CD4-positive, alpha-beta T cell treated with Interleukin-17A for 1 hour (primary cell): ENCODE measurements around the gene GGCX.
"Not testable (repeated sequence)": the region's sequence is repeated elsewhere in the genome, so short reads cannot be mapped to it uniquely, and the experiment has no call there.

ENCODE experiments used
- DNase-seq: peaks from one replicate; pipeline ENCODE4 v3.0.0-alpha.2; 2020

Gene GGCX

DNA sequence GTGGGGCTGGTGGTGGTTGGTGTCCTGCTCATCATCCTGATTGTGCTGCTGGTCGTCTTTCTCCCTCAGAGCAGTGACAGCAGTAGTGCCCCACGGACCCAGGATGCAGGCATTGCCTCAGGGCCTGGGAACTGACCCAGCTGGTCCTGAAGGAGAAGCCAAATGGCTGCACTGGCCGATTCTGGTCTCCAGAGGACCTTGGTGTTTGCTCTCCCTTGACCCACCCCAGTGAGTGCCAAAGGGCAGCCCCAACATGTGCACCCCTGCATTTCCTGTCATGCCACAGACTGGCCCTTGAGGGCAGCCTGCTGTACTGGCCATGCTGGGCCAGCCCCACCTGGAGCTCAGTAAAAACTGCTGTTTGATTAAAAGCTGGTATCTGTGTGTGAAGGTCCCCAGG, 31.7 kb upstream of the GGCX start:
- no peak for DNase-seq

DNA sequence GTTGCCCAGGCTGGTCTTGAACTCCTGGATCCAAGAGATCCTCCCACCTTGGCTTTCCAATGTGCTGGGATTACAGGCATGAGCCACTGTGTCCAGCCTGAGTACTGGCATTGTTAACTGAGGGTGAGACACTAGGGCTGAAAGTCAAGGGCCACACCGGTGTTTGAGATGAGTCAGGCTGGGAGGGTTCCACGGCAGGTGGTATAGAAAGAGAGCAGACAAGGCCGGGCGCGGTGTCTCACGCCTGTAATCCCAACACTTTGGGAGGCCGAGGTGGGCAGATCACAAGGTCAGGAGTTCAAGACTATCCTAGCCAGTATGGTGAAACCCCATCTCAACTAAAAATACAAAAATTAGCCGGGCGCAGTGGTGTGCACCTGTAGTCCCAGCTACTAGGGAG, 31.0 kb upstream of the GGCX start:
- not testable (repeated sequence) for DNase-seq

- no peak for DNase-seq
Measured at GRCh38 chr2:85591563-85591962, 30.3 kb upstream of the GGCX start.

DNA sequence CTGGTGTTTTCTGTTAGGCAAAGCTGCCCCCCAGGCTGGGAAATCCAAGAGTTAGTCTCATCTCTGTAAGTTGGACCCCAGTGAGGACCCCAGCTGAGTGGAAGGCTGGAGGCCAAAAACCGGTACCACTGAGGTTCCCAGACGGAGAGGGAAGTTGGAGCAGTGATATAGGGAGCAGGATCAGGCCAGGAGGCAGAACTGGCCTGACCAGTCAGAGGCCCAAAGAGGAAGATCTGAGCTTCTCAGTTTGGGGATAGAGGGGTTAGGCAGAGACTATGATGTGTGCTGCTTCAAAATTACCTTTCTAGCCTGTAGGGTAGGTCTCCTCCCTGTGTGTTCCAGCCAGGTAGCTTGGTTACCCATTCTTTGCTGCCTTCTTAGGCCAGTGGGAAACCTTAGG, 29.7 kb upstream of the GGCX start:
- no peak for DNase-seq

DNA sequence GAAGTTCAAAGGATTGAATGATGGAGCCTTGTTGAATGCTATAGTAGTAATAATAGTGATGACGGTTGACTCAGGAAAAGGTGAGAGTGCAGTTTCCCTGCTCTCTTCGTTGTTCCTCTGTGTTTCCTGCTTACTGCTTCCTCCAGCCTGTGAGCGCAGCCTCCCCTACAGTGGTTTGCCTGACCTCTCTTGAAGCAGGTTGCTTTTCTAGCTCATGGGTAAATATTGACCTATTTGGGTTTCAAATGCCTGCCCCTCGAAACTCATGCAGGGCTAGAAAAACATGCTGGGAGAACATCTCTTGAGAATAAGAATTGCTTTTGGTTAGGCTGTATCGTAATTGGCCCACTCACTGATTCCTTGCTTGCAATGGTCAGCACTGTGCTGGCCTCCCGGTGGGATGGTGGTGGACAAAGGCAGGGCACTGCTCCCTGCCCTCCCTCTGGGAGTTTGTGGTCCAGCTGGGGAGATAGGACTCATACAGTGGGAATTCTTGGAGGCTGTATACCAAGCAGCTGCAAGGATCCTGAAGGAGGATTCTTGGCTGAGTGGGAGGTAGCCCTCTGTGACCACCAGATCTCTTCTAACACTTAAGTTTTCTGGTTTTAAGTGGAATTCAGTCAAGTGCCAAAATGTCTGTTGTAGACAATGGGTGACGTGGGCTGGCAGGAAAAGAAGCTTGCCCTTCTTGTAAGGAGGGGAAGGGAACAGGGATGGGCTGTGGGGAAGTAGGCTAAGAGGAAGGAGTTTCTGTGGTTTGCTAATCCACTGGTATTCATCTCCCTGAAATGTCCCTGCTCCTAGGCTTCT, 28.9 kb upstream of the GGCX start:
- DNase-seq = no peak

DNA sequence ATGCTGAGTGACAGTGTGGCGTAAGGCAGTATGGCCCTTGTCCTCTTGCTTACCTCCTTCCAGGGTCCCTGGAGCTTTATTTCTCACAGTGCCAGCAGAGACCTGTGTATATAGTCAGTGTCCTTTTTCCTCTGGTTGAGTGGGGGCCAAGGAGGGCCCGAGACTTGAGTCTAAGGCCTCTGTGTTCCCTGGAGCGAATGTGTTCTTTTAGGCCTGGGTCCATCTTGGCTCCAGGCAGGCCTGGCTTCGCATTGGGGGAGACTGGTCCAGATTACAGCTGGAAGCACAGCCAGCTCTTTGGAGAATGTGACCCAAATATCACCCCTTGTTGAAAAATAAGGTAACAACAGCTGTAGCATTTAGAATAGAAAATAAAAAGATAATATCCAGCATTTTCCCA, 27.9 kb upstream of the GGCX start:
- no peak for DNase-seq

GRCh38 chr2:85588645-85589044, 27.4 kb upstream of the GGCX start:
- no peak for DNase-seq

DNA sequence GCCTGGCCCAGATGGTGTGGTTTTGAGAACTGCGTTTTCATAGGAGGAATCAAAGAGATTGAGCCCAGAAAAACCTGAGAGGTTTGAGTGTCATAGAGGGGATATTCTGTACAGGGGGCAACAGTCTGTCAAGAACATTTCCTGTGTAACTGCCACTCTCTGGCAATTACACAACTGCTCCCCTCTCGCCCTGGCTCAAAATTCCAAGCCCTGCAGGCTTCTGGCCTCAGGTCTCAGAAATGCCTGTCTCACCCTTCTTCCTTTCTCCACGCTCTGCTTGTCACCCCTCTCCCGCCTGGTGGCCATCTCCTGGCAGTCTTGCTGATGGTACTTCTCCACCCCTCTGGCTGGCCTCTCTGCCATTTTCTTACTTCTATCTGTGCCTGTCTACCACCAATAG, 26.9 kb upstream of the GGCX start:
- DNase-seq = no peak

GRCh38 chr2:85585781-85586105, 24.4 kb upstream of the GGCX start:
- no peak for DNase-seq

- DNase-seq = peak; percentile 22
Measured at GRCh38 chr2:85584857-85585780, 23.8 kb upstream of the GGCX start.

GRCh38 chr2:85584354-85584856, 23.1 kb upstream of the GGCX start, which contains the start of gene VAMP5:
Gene VAMP5, plus strand, starts transcription at chr2:85584431. Its CDS starts 60 bp downstream, at chr2:85584491.
- no peak for DNase-seq

DNA sequence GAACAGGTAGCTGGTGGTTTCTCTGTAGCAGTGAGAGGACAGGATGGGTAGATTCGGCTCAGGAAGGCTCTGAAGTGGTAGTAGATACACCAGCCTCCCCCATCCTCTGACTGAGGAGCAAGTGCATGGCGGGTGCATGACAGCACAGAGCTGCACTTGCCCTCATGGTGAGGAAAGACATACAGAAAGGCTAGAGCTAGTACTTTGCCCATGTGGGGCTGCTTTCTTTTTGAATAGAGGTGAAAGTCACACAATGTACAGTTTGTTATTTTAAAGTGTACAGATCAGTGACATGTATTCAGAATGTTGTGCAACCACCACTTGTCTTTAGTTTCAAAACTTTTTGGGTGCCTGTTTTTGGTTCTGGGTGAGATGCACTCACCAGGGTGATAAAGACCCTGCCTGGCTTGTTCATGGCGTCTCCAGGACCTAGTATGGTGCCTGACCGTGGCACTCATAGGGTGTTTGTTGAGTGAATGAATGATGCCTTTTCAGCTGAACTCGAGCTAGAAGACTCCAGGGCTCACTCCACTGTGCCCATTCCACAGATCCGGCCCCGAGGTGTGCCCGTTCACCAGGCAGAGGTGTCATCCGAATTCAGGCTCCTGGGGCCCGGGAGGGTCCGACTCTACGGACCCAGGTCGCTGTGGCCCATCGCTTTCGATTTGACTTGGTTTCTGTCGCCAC, 22.5 kb upstream of the GGCX start:
- DNase-seq = peak; percentile 58

DNA sequence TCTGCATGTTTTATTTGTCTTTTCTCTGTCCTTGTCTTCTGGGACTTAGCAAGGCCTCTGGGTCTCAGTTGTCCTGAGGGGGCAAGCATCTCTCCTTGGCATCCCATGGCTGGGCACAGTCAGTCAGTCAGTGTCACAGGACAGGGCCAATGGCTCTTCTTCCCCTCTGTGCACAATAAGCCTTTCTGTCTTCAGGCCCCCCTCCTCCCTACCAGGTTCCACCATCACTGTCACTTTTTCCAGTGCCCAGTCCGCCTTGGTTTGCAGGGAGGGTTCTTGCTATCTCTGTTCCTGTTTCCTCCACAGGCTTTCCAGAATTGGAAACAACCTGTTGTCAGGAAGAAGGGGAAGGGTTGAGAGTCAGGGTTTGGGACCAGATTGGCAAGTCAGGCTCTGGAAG, 21.2 kb upstream of the GGCX start:
- DNase-seq = no peak

- DNase-seq = no peak
Measured at GRCh38 chr2:85580206-85580605, 18.9 kb upstream of the GGCX start.

- no peak for DNase-seq
Measured at GRCh38 chr2:85579266-85579935, 18.1 kb upstream of the GGCX start.

DNA sequence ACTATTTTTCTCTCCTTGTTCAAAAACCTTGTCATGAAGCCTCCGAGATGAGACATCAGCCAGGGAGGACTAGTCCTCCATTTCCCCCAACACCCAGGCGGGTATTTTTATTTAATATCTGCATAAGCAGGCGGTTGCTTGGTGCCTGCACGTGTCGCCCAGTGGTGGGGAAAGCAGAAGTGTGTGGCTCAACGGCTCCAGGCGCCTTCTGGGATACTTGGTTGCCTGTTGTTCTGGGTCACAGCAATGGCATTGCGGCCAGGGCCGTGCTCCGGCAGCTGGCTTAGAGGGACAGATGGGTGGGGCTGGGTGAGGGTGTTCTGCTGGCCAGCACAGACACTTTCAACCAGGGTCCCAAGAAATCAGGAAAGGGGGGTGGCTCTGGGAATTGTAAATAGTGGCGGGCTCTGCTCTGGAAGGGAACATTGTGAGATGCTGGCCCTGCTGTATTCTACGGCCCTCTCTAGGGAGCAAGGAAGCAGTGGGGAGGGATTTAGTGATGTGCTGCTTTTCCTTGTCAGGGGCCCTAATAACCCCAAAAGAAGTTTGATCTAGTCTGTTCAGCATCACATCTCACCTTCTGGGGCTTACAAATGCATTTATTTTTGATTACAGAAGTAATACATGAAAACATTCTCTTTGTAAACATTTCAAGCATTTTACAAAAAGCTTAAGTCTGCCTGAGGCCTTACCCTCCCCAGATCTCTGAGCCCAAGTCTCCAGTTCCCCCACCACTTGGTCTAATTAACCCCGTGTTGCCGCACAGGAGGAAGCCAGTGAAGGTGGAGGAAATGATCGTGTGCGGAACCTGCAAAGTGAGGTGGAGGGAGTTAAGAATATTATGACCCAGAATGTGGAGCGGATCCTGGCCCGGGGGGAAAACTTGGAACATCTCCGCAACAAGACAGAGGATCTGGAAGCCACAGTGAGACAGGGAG, 17.2 kb upstream of the GGCX start:
- peak; percentile 15 for DNase-seq

GRCh38 chr2:85577386-85578242, 16.3 kb upstream of the GGCX start, which contains the start of gene VAMP8:
Gene VAMP8, plus strand, starts transcription at chr2:85577586. Its CDS starts 61 bp downstream, at chr2:85577647.
- DNase-seq = peak; percentile 67

DNA sequence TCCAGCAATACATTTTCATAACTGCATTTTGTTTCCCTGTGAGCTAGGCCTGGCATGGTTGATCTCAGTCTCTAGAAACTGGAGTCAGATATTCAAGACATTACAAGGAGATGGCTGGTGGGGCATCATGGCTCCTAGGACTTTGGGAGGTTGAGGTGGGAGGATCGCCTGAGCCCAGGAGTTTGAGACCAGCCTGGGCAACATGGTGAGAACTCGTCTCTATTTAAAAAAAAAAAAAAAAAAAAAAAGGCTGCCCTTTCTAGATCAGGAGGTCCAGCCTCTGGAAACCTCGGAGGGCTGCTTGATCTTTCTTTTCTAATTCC, 15.7 kb upstream of the GGCX start:
- no peak for DNase-seq

DNA sequence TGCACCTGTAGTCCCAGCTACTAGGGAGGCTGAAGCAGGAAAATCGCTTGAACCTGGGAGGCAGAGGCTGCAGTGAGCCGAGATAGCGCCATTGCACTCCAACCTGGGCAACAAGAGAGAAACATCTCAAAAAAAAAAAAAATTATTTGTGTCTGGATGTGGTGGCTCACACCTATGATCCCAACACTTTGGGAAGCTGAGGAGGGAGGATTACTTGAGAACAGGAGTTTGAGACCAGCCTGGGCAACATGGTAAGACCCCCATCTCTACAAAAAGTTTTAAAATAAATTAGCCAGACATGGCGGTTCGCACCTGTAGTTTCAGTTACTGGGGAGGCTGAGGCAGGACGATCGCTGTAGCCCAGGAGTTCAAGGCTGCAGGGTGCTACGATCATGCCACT, 14.4 kb upstream of the GGCX start:
- DNase-seq = no peak

GRCh38 chr2:85566265-85566664, 5.0 kb upstream of the GGCX start:
- DNase-seq = no peak

DNA sequence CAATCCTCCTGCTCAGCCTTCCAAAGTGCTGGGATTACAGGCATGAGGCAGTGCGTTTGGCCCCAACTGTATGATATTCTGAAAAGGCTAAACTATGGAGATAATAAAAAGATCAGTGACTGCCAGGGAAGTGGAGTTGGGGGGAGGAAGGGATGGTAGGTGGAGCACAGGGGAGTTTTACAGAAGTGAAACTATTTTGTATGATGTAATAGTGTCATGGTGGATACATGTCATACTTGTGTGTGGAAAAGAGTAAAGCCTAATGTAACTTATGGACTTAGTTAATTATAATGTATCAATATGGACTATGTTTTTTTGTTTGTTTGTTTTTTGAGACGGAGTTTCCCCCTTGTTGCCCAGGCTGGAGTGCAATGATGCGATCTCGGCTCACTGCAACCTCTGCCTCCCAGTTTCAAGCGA, 2.9 kb upstream of the GGCX start:
- DNase-seq = no peak
